Measurements from ENCODE around the gene ROBO1.

The ROBO1 gene

DNA sequence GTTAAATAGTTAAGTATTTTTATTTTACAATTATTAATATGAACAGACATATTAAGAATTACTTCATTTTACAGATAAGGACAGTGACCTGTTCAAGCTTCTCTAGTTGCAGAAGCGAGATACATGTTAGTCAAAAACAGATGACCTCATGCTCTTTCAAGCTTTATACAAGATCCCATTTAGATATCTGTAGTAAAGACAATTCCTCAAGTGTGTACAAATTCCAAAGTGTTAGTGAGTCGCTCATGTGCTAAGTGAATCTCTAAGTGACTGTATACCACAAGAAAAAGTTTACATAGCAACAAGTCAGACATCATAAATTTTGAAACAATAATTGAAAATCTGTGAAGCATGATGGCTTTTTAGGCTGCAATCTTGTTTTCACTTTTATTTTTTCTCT is 293.8 kb downstream of the ROBO1 start:
- H3K4me3 ChIP-seq (ENCODE audit: control insufficient read depth, low read depth, low read length) = no peak overlapping the region
- DNase-seq (ENCODE audit: low read depth) = no peak
- TF ChIP-seq, protein P1, sequence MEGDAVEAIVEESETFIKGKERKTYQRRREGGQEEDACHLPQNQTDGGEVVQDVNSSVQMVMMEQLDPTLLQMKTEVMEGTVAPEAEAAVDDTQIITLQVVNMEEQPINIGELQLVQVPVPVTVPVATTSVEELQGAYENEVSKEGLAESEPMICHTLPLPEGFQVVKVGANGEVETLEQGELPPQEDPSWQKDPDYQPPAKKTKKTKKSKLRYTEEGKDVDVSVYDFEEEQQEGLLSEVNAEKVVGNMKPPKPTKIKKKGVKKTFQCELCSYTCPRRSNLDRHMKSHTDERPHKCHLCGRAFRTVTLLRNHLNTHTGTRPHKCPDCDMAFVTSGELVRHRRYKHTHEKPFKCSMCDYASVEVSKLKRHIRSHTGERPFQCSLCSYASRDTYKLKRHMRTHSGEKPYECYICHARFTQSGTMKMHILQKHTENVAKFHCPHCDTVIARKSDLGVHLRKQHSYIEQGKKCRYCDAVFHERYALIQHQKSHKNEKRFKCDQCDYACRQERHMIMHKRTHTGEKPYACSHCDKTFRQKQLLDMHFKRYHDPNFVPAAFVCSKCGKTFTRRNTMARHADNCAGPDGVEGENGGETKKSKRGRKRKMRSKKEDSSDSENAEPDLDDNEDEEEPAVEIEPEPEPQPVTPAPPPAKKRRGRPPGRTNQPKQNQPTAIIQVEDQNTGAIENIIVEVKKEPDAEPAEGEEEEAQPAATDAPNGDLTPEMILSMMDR (IDR thresholded peaks at IDR 0.05; ENCODE audit: control insufficient read depth, insufficient read depth, low read depth, low read length, missing control alignments) = no peak

DNA sequence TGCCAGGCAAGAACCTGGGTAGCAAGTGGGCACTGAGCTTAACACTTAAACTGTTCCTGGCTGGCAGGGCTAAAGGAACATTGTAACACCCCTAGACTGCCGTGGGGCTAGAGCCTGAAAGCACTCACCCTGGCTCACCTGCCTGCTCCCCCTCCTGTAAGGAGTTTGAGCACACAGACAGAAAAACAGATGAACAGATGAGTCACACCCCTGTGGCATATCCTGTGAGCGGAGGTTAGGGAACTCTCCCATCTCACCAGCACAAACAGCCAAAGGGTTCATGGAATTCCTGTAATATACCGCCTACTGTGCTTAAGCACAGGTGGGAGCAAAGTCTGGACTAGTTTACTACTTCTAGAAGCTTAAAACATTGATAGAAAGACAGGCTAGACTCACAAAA is 300.1 kb downstream of the ROBO1 start:
- no peak overlapping the region for H3K4me3 ChIP-seq (ENCODE audit: control insufficient read depth, low read depth, low read length)
- TF ChIP-seq, protein P1 (IDR thresholded peaks at IDR 0.05; ENCODE audit: control insufficient read depth, insufficient read depth, low read depth, low read length, missing control alignments) = no peak
- no peak for DNase-seq (ENCODE audit: low read depth)

DNA sequence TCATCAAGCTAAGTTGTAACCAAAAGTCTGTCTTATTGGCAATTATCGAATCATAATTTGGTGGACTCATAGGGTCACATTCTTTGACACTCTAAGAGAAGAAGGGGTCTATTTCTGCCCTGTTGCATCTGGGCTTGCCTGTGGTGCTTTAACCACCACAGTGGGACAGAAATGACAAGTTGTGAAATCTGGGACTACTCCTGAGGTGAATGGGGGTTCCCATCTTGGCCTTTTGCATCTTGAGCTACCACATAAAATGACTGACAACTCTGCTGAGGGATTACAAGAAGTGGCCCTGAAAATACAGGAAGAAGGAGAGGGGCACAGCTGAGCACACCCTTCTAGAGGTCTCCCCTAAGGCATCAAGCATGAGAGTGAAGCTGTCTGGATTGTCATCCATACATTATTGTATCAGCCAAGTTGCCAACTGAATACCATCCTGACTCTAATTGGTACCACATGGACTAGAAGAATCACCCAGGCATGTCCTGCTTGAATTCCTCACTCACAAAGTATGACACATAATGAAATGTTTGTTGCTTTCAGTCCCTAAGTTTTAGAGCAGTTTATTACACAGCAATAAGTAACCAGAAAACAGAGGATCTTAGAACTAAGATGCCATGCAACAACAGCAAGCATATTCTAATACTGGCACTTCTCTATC is 306.5 kb downstream of the ROBO1 start:
- H3K4me3 ChIP-seq (ENCODE audit: control insufficient read depth, low read depth, low read length) = no peak overlapping the region
- TF ChIP-seq, protein P1 (IDR thresholded peaks at IDR 0.05; ENCODE audit: control insufficient read depth, insufficient read depth, low read depth, low read length, missing control alignments) = no peak
- no peak for DNase-seq (ENCODE audit: low read depth)

DNA sequence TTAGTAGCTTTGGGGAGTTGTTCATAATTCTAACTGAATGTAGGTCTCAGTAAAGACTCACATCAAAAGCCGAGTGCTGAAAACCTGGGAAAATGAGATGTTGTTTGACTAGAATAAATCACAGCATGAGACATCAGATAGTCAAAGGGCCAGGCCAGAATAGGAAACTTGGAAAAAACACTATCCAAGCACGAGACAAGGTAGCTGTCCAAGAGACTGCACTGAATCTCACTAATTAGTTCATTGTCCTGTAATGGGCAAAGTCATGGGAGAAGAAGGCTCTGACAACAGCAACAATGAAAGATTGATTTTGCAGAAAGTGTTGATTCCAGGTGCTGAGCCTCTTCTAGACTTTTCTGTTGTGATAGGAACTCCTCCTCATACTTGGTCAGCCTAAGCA is 314.2 kb downstream of the ROBO1 start:
- H3K4me3 ChIP-seq (ENCODE audit: control insufficient read depth, low read depth, low read length) = no peak overlapping the region
- DNase-seq (ENCODE audit: low read depth) = no peak
- TF ChIP-seq, protein P1 (IDR thresholded peaks at IDR 0.05; ENCODE audit: control insufficient read depth, insufficient read depth, low read depth, low read length, missing control alignments) = no peak

DNA sequence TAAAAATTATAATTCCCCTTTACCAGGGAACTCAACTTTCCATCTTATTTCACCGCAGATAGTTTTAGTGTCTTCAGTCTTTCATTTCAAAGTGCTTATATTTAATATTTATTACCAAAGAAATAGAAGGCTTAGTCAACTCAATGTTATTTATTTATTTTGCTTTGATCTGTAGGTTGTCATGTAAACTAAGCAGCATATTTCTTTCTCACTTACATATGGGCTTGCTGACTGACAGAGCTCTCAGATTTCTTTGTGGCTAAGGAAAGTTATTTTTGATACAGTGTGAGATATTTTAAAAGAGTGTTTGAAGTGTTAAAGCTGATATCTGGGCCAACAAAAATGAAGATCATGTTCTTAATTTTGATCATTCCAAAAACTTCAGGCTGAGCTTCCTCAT is 331.4 kb downstream of the ROBO1 start:
- no peak for DNase-seq (ENCODE audit: low read depth)
- H3K4me3 ChIP-seq (ENCODE audit: control insufficient read depth, low read depth, low read length) = no peak overlapping the region
- TF ChIP-seq, protein P1 (IDR thresholded peaks at IDR 0.05; ENCODE audit: control insufficient read depth, insufficient read depth, low read depth, low read length, missing control alignments) = no peak

DNA sequence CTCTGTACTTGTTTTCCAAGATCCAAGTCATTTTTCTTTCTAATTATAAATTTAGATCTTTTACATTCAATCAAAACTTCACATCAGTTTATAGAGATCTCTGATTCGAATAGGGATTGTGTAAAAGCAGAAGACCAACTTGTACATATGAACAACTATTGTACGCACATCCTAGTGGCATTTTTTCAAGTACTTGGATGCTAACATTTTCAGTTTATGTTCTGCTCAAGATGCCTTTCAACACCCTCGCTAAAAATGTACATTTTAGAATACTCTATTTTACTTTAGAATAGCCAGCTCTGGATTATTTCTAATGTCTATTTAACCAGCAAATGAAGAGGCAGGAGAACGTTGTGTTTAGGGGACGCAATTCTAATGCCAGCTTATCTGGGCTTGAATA is 340.7 kb downstream of the ROBO1 start:
- TF ChIP-seq, protein P1 (IDR thresholded peaks at IDR 0.05; ENCODE audit: control insufficient read depth, insufficient read depth, low read depth, low read length, missing control alignments) = no peak
- DNase-seq (ENCODE audit: low read depth) = no peak
- no peak overlapping the region for H3K4me3 ChIP-seq (ENCODE audit: control insufficient read depth, low read depth, low read length)
